Tibial artery (tissue), 4 donors: Measurements from ENCODE around the gene GGT7.
"Not testable (repeated sequence)": the region's sequence is repeated elsewhere in the genome, so short reads cannot be mapped to it uniquely, and the experiment has no call there.

Source experiments
- DNase-seq, 2 donors: peaks; one replicate each; pipeline ENCODE4 v3.0.0-alpha.2; 2019
- H3K27ac ChIP-seq, 2 donors: fragments of 200-600 bp; sonication (generic) in 1 of 2; 1 replicate in 1 of 2; 2 replicates in 1 of 2; pipeline ENCODE4 v1.5.1; 2018 to 2019; ENCODE audit warnings: mild to moderate bottlenecking in 1 of 2
- H3K27me3 ChIP-seq, 2 donors: fragments of 200-600 bp; sonication (generic) in 1 of 2; one replicate each; pipeline versions ENCODE4 v1.5.1 to v1.6.0; 2016 to 2019
- H3K36me3 ChIP-seq, 3 donors: fragments of 200-600 bp; sonication (generic) in 2 of 3; one replicate each; pipeline ENCODE4 v1.5.1; 2016 to 2019; ENCODE audit warnings: mild to moderate bottlenecking in 2 of 3
- H3K4me1 ChIP-seq, 4 donors: fragments of 200-600 bp; sonication (generic) in 2 of 4; 1 replicate in 3 of 4; 2 replicates in 1 of 4; pipeline ENCODE4 v1.5.1; 2016 to 2019
- H3K4me3 ChIP-seq, 2 donors: fragments of 200-600 bp; sonication (generic) in 1 of 2; 1 replicate in 1 of 2; 2 replicates in 1 of 2; pipeline ENCODE4 v1.5.1; 2018 to 2019; ENCODE audit warnings: mild to moderate bottlenecking in 2 of 2
- H3K9me3 ChIP-seq, 3 donors: fragments of 200-600 bp; sonication (generic) in 1 of 3; one replicate each; pipeline ENCODE4 v1.5.1; 2016 to 2019
- CTCF ChIP-seq, 2 experiments: fragments of 200-600 bp in 1 of 2; fragments of 450-650 bp in 1 of 2; IDR thresholded peaks; one replicate each; pipeline ENCODE4 v1.5.1; 2017 to 2019; ENCODE audit warnings: antibody characterized with exemption in 2 of 2, mild to moderate bottlenecking in 1 of 2, moderate library complexity in 1 of 2
- intact Hi-C: fragments of 100-400 bp; cut with DNase I; formaldehyde crosslinking; loops from one replicate; pipeline ENCODE4 v1.15.0; 2023; ENCODE audit warnings: low total_unique reads

GGT7 gene

GRCh38 chr20:34815636-34816035, 57.0 kb downstream of the GGT7 start:
- H3K9me3 ChIP-seq, result no peaks in the 10 kb centered on the region
- no peak overlapping the region for H3K4me3 ChIP-seq
- no peaks in the 10 kb centered on the region for H3K27me3 ChIP-seq
- peaks cover 0 to 36% (median 3%) of the 10 kb centered on the region in 4 donors for H3K4me1 ChIP-seq
- DNase-seq, result no peak
- no peaks in the 10 kb centered on the region for H3K36me3 ChIP-seq
- intact Hi-C loops, result no loop called here
- H3K27ac ChIP-seq, result no peak overlapping the region
- TF ChIP-seq CTCF (IDR thresholded peaks at IDR 0.05), result no peak

DNA sequence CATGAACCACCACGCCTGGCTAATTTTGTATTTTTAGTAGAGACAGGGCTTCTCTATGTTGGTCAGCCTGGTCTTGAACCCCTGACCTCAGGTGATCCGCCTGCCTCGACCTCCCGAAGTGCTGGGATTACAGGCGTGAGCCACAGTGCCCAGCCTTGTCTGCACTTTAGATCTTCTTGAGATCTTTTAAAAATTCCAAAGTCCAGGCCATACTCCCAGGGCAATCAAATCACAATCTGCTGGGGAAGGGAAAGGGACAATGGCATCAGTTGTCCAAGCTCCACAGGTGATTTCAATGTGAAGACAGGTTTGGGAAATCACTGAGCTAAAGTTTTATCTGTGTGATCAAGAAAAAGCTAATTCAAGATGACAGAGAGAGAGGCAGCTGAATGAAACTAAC, 64.1 kb downstream of the GGT7 start:
- Histone ChIP-seq H3K27ac (no peak overlapping the region), H3K4me1 (peaks cover 0 to 4% (median 0%) of the 10 kb centered on the region in 4 donors), H3K9me3 (no peaks in the 10 kb centered on the region), H3K36me3 (peaks cover 0 to 6% (median 0%) of the 10 kb centered on the region in 3 donors), H3K27me3 (no peaks in the 10 kb centered on the region), H3K4me3 (no peak overlapping the region)
- no peak for DNase-seq
- intact Hi-C loops, result no loop called here
- no peak for TF ChIP-seq CTCF (IDR thresholded peaks at IDR 0.05)

- DNase-seq, result not testable (repeated sequence)
These were observed 64.7 kb downstream of the GGT7 start for GRCh38 chr20:34807944-34808465.

DNA sequence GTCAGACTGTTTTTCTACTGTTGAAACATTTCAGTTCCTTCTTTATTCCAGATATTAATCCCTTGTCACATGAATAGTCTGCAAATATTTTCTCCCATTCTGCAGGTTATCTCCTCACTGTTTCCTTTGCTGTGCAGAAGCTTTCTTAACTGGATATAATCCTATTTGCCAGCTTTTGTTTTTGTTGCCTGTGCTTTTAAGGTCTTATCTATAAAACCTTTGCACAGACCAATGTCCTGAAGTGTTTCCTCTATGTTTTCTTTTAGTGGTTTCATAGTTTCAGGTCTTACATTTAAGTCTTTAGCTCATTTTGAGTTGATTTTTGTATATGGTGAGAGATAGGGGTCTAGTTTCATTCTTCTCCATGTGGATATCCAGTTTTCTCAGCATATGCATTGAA, 66.4 kb downstream of the GGT7 start:
- intact Hi-C loops, result no loop called here
- no peak for TF ChIP-seq CTCF (IDR thresholded peaks at IDR 0.05)
- no peak for DNase-seq
- Histone ChIP-seq H3K27ac (no peak overlapping the region), H3K4me1 (peaks cover 0 to 4% (median 0%) of the 10 kb centered on the region in 4 donors), H3K4me3 (no peak overlapping the region), H3K9me3 (no peaks in the 10 kb centered on the region), H3K36me3 (peaks cover 0 to 12% (median 0%) of the 10 kb centered on the region in 3 donors), H3K27me3 (no peaks in the 10 kb centered on the region)

More at GRCh38 chr20:34807944-34808465, 64.7 kb downstream of the GGT7 start:
- H3K4me1 ChIP-seq, H3K27me3 ChIP-seq, intact Hi-C loops, H3K9me3 ChIP-seq, H3K36me3 ChIP-seq, H3K27ac ChIP-seq, H3K4me3 ChIP-seq: not testable (repeated sequence)

GRCh38 chr20:34798871-34799270, 73.8 kb downstream of the GGT7 start:
- H3K9me3 ChIP-seq, result no peaks in the 10 kb centered on the region
- no peaks in the 10 kb centered on the region for H3K27me3 ChIP-seq
- H3K4me1 ChIP-seq, result no peaks in the 10 kb centered on the region
- no peak for DNase-seq
- no peak overlapping the region for H3K27ac ChIP-seq
- peaks cover 0 to 8% (median 0%) of the 10 kb centered on the region in 3 donors for H3K36me3 ChIP-seq
- TF ChIP-seq CTCF (IDR thresholded peaks at IDR 0.05), result no peak
- no peak overlapping the region for H3K4me3 ChIP-seq
- intact Hi-C loops, result no loop called here

DNA sequence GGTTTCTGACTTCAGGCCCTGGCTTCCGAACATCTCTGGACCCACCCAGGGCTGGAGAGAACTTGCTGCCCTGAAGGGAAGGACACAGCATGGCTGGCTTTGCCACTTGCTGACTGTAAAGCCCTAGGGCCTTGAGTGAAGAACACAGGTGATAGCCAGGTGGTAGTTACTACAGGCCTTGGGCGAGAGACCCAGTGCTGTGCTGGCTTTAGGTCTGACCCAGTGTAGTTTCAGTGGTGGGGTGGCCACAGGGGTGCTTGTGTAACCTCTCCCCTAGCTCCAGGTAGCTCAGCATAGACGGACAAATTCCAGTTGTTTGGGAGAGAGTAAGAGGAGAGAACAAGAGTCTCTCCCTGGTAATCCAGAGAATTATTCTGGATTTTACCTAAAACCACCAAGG, 74.3 kb downstream of the GGT7 start:
- Histone ChIP-seq H3K4me1 (no peaks in the 10 kb centered on the region), H3K9me3 (no peaks in the 10 kb centered on the region), H3K4me3 (no peak overlapping the region), H3K27ac (no peak overlapping the region), H3K27me3 (no peaks in the 10 kb centered on the region), H3K36me3 (peaks cover 0 to 6% (median 0%) of the 10 kb centered on the region in 3 donors)
- intact Hi-C loops, result no loop called here
- TF ChIP-seq CTCF (IDR thresholded peaks at IDR 0.05), result no peak
- DNase-seq, result no peak
